GM19193 (cell line): ENCODE results near the gene PIP5K1A.

ENCODE experiments used
- POLR2A ChIP-seq: IDR thresholded peaks from 4 replicates; pipeline ENCODE4 v1.6.1; 2011; ENCODE audit not compliant: insufficient read depth, insufficient read length; ENCODE audit errors: extremely low read depth

Gene PIP5K1A

DNA sequence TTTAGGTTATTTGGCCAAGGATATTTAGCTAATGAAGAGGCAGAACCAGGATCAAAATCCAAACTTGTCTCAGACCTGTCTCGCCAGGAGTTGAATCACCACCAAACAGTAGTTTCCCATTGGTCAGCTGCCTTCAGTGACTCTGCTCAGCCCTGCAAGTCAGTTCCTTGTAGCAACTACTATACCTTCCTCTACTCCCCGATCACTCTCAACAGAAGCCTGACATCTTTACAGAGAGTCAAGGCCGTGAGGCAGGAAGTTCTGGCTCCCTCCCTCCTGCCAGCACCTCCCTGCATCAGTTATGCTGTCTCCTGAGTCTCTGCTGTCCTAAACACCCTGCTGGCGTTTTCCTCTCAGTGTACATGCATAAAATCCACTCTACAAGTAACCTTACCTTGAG is 69.4 kb downstream of the PIP5K1A start:
- no peak for TF ChIP-seq POLR2A

GRCh38 chr1:151273924-151274466 is 75.6 kb downstream of the PIP5K1A start:
- TF ChIP-seq POLR2A, result no peak

DNA sequence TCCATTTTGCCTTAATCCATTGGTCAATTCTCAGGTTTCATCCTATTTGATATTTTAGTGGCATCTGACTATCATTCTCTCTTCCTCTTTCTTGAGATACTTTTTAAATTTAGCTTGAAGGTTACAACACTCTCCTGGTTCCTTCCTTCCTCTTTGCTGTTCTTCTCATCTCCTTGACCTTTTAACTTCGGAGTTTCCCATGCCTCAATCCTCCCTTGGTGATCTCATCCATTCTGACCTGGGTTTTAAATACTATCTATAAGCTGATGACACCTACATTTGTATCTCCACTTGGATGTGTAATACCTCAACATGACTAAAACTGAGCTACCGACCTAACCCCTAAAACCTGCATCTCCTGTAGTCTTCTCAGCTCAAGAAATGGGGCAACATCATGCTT is 78.9 kb downstream of the PIP5K1A start:
- no peak for TF ChIP-seq POLR2A

GRCh38 chr1:151281225-151281968 is 83.0 kb downstream of the PIP5K1A start:
- peak; percentile 80 for TF ChIP-seq POLR2A

DNA sequence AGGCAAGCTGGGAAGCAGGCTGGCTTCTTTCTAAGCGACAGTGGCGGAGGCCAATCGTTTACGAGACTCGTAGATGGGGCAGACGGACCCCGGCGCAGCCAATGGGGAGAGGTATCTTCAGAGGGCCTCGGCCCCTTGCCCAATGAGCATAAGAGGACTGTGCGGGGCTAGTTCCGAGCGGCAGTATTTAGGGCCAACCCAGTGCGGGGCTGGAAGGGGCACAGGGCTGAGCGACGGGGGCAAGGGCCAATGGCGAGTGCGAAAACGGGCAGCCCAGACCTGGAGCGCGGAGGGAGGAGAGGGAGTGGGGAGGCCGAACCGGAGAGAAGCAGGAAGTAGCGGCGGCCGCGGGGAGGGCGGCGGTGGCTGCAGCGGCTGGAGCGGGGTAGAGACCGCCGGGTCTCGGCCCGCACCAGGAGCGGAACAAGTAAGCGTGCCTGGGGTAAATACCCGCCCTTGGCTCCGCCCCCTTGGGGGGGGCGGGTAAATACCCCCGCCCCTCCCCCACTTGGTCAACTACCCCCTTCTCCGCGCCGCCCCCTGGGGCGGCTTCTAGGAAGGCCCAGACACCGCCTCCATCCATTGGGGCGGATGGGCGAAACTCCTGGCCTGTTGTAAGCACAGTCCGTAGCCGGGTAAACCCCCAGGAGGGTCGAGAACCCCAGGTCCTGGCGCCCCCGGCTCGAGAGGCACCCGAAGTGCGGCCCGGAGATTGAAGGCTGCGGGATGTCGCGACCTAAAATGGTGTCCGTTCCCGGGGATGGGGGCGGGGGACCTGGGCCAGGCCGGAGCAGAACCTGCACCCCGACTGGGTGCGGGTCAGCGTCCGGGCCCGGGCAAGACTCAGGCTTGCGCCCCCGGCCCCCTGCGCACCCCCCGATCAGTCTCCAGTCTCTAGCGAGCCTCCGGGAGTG is 83.9 kb downstream of the PIP5K1A start, which contains the start of gene ZNF687:
Gene ZNF687, plus strand, starts transcription at position 331 of the 914 bp plus-strand sequence. CDS start 3,993 bp downstream, outside the sequence.
- peak; percentile 67 for TF ChIP-seq POLR2A

DNA sequence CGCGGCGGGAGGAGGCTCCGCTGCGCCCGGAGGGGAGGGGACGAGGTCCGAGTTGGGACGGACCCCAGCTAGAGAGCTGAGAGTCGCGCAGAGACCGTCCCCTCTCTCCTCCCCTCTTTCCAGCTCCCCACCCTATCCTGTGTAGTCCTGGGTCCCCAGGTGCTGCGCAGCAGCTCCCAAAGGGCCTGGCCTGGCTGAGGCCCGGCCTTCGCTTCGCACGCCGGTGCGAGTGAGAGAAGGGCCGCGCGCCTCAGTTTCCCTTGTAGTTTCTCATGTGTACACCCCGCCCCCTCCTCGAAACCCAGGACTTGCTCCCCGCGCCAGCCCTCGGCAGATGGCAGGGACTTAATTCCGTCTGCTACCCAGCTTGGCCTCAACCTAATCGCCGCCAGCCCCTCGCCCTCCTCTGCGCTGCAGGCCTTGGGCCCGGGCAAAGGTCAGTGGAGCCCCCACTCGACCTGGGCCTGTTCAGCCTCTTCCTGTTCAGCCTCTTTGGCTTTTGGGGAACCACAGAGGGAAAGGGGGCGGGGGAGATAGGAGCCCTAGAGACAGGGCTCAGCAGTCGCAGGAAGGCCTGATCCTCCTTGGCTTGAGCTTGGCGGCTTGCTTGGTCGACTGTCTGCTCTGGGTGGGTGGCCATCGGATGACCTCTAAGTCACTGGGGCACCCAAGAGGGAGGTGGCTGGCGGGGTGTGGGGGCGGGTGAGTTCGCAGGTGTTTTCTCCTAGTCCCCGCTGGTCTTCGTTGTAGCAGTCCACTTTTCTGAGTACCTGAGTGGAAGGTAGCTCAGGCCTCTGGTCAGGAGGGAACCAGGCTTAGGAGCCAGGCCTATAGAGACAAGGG is 84.8 kb downstream of the PIP5K1A start:
- no peak for TF ChIP-seq POLR2A

GRCh38 chr1:151284013-151284577 is 85.7 kb downstream of the PIP5K1A start:
- TF ChIP-seq POLR2A, result no peak

DNA sequence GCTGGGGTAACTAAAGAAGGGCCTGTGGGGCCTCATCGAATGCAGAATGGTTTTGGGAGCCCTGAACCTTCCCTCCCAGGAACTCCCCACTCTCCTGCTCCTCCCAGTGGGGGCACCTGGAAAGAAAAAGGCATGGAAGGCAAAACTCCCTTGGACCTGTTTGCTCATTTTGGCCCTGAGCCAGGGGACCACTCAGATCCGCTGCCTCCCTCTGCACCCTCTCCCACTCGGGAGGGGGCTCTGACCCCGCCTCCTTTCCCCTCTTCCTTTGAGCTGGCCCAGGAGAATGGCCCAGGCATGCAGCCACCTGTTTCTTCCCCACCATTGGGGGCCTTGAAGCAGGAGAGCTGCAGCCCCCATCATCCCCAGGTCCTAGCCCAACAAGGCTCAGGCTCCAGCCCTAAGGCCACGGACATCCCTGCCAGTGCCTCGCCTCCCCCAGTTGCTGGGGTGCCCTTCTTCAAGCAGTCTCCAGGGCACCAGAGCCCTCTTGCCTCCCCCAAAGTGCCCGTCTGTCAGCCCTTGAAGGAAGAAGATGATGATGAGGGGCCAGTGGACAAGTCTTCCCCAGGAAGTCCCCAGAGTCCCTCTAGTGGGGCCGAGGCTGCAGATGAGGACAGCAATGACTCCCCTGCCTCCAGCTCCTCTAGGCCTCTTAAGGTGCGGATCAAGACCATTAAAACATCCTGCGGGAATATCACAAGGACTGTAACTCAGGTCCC is 88.4 kb downstream of the PIP5K1A start:
- no peak for TF ChIP-seq POLR2A

DNA sequence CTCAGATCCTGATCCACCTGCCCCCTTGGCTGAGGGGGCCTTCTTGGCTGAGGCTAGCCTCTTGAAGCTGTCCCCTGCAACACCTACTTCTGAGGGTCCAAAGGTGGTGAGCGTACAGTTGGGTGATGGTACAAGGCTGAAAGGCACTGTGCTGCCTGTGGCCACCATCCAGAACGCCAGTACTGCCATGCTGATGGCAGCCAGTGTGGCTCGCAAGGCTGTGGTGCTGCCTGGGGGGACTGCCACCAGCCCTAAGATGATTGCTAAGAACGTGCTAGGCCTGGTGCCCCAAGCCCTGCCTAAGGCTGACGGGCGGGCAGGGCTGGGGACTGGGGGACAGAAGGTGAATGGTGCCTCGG is 89.0 kb downstream of the PIP5K1A start:
- TF ChIP-seq POLR2A, result no peak

DNA sequence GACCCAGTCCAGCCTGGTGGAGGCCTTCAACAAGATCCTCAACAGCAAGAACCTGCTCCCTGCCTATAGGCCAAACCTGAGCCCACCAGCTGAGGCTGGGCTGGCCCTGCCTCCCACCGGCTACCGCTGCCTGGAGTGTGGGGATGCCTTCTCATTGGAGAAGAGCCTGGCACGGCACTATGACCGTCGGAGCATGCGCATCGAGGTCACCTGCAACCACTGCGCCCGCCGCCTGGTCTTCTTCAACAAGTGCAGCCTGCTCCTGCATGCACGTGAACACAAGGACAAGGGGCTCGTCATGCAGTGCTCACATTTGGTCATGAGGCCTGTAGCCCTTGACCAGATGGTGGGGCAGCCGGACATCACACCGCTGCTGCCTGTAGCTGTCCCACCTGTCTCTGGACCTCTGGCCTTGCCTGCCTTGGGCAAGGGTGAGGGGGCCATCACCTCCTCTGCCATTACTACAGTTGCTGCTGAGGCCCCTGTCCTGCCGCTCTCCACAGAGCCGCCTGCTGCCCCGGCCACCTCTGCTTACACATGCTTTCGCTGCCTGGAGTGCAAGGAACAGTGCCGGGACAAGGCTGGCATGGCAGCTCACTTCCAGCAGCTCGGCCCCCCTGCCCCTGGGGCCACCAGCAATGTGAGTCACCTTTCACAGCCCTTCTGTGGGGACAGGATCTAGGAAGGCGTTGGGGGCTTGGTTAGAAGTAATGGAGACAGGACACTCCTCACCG is 89.6 kb downstream of the PIP5K1A start:
- TF ChIP-seq POLR2A, result no peak

DNA sequence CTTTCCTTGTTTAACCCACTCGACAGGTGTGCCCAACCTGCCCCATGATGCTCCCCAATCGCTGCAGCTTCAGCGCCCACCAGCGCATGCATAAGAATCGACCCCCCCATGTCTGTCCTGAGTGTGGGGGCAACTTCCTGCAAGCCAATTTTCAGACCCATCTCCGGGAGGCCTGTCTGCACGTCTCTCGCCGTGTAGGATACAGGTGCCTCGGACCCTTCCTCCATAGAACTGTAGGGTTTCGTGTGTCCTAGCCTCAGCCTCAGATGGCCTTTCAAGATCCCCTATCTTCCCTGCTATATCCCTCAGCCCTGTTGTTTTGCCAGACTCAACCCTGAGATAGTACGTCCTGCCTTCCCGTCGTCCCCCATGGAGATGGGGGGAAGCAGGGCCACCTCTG is 90.2 kb downstream of the PIP5K1A start:
- peak; percentile 15 for TF ChIP-seq POLR2A

DNA sequence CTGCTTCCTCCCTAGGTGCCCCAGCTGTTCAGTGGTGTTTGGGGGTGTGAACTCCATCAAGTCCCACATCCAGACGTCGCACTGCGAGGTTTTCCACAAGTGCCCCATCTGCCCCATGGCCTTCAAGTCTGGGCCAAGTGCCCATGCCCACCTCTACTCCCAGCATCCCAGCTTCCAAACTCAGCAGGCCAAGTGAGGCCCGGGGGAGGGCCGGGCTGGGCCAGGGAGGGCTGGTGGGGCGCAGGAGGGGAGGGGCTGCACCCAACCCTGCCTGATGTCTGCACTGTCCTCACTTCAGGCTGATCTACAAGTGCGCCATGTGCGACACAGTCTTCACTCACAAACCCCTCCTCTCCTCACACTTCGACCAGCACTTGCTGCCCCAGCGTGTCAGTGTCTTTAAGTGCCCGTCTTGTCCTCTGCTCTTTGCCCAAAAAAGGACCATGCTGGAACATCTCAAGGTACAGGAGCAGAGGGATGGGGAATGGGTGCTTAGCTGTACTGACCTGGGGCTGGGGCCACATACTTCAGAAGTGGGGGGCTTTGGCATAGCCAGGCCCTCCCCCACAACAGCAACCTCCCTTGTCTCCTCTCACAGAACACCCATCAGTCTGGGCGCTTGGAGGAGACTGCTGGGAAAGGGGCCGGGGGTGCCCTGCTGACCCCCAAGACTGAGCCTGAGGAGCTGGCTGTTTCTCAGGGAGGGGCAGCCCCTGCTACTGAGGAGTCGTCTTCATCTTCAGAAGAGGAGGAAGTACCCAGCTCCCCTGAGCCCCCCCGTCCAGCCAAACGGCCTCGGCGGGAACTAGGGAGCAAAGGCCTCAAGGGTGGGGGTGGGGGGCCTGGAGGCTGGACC is 91.0 kb downstream of the PIP5K1A start:
- peak; percentile 6 for TF ChIP-seq POLR2A
